T-helper 1 cell treated with Interleukin-12 subunit alpha and Interleukin-12 subunit beta and Interleukin-4 antibody, amounts not matched to agents 30 ng/mL and 1 ng/mL, for 36 hours (primary cell): ENCODE measurements around the gene NKPD1. TPM values are rescaled to one million over a fixed set of nuclear protein-coding genes. Genes with fewer than 3 reads are reported as not detected.

ENCODE experiments used
- intact Hi-C: fragments of 100-400 bp; cut with micrococcal nuclease; formaldehyde crosslinking; loops from one replicate; pipeline ENCODE4 v1.15.1; 2024
- total RNA-seq: library from RNA; stranded (reverse); gene quantifications from 2 replicates; pipeline ENCODE4 v1.2.3, GENCODE V29; 2022

Gene NKPD1
- total RNA-seq, 1 donor from 2014 or later: 0.07 TPM

GRCh38 chr19:45141203-45141900 lies 19.4 kb downstream of the NKPD1 start:
- intact Hi-C loops: no loop called here

DNA sequence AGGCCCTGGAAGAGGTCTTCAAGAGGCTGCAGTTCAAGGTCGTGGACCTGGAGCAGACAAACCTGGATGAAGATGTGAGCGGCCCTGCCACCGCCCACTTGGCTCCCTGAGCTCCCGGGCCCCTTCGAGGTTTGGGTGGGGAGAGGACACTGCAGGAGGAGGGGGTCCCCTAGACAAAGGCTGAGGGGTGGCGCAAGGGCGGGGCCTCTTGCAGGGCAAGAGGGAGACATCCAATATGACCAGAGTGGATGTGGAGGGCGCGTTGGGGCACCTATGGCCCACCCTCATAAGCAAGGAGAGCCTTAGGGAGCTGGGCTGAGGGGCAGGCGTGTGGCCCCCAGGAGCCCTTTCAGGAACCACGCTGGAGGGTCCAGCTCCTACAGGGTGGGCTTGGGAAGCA lies 20.2 kb downstream of the NKPD1 start:
- intact Hi-C loops: no loop called here

- intact Hi-C loops: no loop called here
These were observed 20.7 kb downstream of the NKPD1 start for GRCh38 chr19:45140144-45140503.

DNA sequence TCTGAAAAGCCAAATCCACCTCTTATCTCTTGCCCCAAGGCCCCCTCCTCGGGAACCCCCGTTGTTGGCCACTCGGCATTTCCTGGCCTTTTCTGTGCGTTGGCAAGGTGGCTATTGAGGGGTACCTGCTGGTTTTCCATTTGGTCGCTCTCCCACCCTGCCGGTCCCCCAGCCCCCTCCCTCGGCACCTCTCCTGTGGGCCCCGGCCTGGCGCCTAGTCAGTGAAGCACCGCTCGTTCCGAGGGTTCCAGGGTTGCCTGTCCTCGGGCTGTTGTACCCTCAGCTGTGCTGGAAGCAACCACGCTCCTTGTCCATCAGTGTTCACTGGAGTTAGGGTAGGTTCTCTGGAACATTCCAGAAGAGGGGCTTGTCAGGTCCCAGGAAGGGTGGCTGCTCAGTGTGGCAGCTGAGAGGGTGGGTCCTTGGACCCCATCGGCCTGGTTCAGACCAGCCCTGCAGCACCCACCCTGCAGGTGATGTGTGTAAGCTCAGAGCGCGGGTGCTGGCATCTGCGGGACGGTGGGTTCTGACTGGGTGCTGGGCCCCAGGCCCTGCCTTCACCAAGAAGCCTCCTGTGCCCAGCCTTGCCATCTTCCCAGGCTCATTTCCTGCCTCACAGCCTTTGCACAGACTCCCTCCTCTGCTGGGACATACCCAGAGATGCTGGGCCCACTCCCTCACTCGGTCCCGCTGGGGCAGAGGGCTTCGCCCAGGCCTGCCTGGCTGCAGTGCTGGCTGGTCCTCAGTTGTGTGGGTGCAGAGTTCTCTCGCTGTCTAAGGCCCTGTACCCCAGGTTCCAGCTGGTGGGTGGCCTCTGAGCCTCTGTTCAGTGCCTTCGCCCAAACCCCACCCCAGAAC lies 21.3 kb downstream of the NKPD1 start:
- intact Hi-C loops: no loop called here

GRCh38 chr19:45138303-45138751 lies 22.5 kb downstream of the NKPD1 start:
- intact Hi-C loops: no loop called here

DNA sequence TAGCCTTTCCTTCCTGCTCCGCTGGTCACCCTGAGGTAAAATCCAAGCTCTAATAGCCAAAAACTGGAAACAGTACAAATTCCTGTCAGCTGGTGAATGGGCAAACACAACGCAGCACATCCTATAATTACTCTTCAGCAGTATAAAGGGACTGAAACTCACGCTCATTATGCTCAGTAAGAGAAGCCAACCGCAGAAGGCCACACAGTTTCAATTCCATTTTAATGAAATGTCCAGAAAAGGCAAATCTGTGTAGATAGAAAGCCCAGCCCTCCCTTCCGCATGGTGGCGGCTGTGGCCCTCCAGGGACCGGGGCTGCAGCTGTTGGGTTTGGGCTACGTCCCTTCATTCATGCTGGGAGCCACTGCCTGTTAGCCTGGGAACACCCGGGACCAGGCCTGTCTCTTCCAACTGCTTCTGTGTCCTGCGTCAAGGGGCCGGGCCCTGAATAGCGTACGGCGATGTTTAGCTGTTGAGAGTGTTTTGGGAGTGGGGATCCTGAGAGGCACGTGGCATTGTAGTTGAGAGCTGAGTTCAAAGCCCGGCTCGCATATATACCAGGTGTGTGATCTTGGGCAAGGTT lies 23.5 kb downstream of the NKPD1 start:
- intact Hi-C loops: no loop called here

DNA sequence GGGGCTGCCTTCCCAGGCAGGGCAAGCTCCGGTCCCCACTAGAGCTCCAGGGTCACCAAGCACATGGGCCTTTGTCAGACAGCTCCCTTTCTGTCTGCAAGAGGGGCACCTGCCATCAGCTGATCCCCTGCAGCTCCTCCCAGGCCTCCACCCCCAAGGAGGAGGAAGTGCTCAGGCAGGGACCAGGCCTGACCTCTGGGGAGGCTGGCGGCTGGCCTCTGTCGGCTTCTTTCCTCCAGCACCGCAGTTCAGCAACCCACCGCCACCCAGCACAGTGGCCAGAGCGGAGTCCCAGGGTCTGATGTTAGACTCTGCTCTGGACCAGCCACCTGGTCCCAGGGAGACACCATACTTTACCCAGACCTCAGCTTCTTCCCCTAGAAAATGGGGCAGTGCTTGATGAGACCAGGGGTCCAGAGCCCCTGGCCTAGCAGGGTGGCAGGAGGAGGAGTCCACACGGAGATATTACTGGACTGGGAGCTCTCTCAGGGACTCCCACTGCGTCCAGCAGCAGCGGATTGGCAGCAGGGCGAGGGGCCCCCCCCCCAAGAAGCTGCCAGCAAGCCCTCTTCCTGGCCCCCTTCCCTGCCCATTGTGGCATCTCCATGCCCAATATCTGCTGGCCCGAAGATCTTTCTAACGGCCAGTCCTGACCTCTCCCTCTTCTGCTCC lies 24.1 kb downstream of the NKPD1 start:
- intact Hi-C loops: no loop called here

GRCh38 chr19:45135176-45135885 lies 25.5 kb downstream of the NKPD1 start:
- intact Hi-C loops: no loop called here

GRCh38 chr19:45133661-45134060 lies 27.1 kb downstream of the NKPD1 start:
- intact Hi-C loops: no loop called here

GRCh38 chr19:45130888-45131615 lies 29.7 kb downstream of the NKPD1 start:
- intact Hi-C loops: no loop called here

DNA sequence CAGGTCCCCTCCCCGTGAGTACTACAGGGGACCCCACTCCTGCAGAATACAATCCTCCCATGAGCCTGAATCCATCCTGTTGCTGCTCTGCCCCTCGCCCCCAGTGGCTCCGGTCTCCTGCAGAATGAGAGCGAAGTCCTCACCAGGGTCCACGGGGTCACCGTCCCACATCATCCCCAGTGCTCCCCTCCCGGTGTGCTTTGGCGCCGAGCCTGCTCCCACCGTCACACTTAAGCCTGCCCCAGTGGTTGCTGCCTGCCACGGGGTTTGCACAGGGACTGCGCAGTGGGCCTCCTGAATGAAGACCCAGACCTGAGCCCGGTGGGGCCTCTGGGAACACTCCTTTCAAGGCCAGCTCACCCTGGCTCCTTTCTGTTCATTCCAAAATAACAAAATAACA lies 30.5 kb downstream of the NKPD1 start:
- intact Hi-C loops: no loop called here

GRCh38 chr19:45128806-45129205 lies 32.0 kb downstream of the NKPD1 start:
- intact Hi-C loops: no loop called here

GRCh38 chr19:45128146-45128545 lies 32.6 kb downstream of the NKPD1 start:
- intact Hi-C loops: no loop called here

GRCh38 chr19:45126654-45127053 lies 34.1 kb downstream of the NKPD1 start:
- intact Hi-C loops: loop anchor here (1.0 to 2.0 kb wide), 6 partner anchors 34 to 137 kb away; partner anchors contain the start of gene PPP1R37

- intact Hi-C loops: loop anchor here (1.0 to 2.0 kb wide), 6 partner anchors 33 to 137 kb away; partner anchors contain the start of gene PPP1R37
These were observed 34.7 kb downstream of the NKPD1 start for GRCh38 chr19:45125975-45126493.

GRCh38 chr19:45125360-45125759 lies 35.4 kb downstream of the NKPD1 start:
- intact Hi-C loops: no loop called here

DNA sequence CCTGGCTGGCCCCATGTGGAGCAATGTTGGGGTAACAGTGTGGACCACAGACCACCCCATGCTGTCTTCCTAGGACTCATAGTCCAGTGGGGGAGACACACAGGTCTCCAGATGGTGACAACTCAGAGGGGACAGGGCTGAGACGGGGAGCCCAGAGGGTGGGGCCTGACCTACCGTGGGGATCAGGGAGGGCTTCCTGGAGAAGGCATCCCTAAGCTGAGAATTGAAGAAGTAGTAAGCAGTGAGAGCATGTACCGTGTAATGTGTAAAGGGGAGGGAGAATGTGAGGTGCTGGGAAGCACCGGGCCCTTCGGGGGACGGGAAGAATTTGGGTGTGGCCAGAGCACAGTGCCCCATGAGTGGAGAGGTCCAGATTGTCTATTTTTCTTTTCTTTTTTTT lies 36.8 kb downstream of the NKPD1 start:
- intact Hi-C loops: no loop called here

DNA sequence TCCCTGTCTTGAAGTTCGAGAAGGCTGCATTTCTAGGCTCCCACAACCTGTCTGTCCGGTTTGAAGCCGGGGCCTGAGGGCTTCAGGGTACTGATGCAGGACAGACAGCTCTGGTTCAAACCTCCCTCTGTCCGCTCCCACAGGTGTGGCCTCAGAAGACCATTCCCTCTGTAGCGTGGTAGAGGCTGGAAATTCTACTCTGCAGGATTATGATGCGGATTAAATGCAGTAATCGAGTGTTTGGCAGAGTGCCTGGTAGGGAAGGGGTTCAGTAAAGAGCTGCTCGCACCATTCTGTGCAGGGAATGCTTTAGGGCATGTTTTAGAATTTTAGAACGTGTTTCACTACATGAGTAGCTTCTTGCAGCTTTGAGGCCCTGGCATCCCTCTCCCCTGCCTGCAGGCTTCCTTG lies 37.3 kb downstream of the NKPD1 start:
- intact Hi-C loops: no loop called here

DNA sequence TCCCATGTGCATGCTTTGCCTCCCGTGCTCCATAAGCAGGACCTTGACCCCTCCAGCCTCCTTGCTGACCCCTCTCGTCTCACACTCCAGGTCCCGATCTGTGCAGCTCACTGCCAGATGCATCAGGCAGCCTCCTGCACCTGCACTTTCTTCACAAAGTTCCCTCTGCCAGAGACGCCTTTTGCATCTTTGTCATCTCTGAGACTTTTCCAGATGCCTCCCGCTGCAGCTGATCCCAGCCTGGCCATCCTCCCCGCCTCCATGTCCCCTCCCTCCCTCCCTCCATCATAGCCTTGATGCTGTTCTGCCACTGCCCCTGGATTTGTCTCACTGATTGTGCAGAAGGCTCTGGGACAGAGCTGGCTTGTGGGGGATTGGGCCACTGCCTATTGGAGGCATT lies 38.0 kb downstream of the NKPD1 start:
- intact Hi-C loops: no loop called here

DNA sequence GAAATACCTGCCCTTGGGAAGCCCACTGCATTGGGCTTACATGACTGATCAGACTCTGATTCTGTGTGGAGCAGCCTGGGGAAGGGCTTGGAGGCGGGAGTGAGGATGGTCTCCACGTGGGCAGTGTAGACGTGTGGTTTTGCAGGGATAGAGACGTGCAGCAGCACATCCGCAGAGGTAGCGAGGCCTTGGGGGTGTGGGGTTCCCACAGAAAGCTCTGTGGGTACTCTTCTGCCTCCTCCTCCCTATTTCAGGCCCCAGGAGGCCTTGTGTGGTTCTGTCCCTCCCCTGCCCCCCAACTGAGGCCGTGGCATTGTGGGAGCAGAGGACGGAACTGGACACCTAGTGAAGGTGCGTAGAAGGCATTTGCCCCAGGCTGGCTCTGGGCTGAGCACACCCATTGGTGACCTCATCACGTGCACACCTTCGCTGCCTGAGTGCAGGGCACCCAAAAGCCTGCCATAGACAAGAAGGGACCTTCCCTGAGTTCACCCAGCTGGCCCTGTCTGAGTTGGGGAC lies 38.9 kb downstream of the NKPD1 start:
- intact Hi-C loops: no loop called here
